Subcutaneous abdominal adipose tissue (tissue), 5 donors: ENCODE measurements around the gene FGF3.

Source experiments
- H3K27ac ChIP-seq: one replicate; pipeline ENCODE4 v1.7.0; 2013; ENCODE audit warnings: low read depth, mild to moderate bottlenecking, inconsistent platforms, low read length, moderate library complexity
- H3K27me3 ChIP-seq, 5 donors: one replicate each; pipeline ENCODE4 v1.7.0; 2013; ENCODE audit warnings: low read length in 5 of 5, inconsistent platforms in 1 of 5; ENCODE audit not compliant: control insufficient read depth in 5 of 5, insufficient read depth in 4 of 5
- H3K36me3 ChIP-seq, 5 donors: one replicate each; pipeline ENCODE4 v1.7.0; 2013; ENCODE audit warnings: low read length in 5 of 5; ENCODE audit not compliant: control insufficient read depth in 5 of 5, insufficient read depth in 5 of 5
- H3K4me1 ChIP-seq, 5 donors: one replicate each; pipeline ENCODE4 v1.7.0; 2013; ENCODE audit warnings: low read length in 5 of 5, mild to moderate bottlenecking in 3 of 5, moderate library complexity in 1 of 5; ENCODE audit not compliant: control insufficient read depth in 5 of 5, insufficient read depth in 5 of 5
- H3K4me3 ChIP-seq, 5 donors: one replicate each; pipeline ENCODE4 v1.7.0; 2013; ENCODE audit warnings: low read length in 5 of 5, low read depth in 1 of 5
- H3K9ac ChIP-seq, 5 donors: one replicate each; pipeline ENCODE4 v1.7.0; 2013; ENCODE audit warnings: low read length in 5 of 5, mild to moderate bottlenecking in 4 of 5, moderate library complexity in 3 of 5
- H3K9me3 ChIP-seq, 5 donors: one replicate each; pipeline ENCODE4 v1.7.0; 2013; ENCODE audit warnings: low read length in 5 of 5; ENCODE audit not compliant: control insufficient read depth in 5 of 5
- donor health status: healthy.
- donor health status: healthy.
- donor health status: healthy.
- donor health status: healthy.
- donor health status: healthy.

Gene FGF3

DNA sequence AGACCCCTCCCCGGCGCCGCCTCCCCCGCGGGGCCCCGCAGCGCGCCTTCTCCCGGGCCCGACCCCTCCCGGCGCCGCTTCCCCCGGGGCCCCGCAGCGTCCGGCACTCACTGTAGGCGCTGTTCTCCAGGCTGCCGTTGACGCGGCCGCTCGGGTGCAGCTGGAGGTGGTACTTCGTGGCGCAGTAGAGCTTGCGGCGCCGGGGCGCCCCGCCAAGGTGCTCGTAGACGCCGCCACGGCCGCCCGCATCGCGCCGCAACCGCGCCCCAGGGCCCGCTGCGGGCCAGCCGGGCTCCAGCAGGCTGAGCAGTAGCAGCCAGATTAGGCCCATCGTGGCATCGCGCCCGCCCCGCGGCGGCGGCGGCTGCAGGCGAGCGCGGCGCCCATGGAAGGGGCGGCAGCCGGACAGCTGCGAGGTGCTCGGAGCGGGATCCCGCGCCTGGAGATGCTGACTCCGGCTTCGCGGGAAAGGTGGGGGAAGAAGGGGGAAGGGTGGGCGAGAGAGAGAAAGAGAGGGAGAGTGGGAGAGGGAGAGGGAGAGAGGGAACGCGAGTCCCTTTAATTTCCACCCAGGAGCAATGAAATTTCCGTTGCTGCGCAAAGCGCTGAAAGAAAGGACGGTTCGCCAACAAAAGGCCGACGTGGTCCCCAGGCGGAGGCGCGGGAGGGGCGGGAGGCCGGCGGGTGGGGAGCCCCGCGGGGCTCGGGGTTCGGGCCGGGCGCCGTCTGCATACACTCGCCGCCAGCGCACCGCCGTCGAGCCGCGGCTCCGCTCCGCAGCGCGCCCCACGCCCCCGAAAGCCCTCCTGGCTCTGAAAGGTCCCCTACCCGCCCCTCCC is at the start of gene FGF3:
TSS of gene FGF3 (minus strand) at position 814 of the 839 bp plus-strand sequence. CDS start at position 331, 483 bp downstream.
- Histone ChIP-seq H3K27ac (no peak within 1 kb of the TSS), H3K36me3 (no peaks in the 10 kb centered on the region), H3K9ac (no peak within 1 kb of the TSS), H3K4me3 (no peak within 1 kb of the TSS), H3K27me3 (peaks cover 59 to 80% (median 62%) of the 10 kb centered on the region in 5 donors), H3K9me3 (no peaks in the 10 kb centered on the region), H3K4me1 (no peaks in the 10 kb centered on the region)

DNA sequence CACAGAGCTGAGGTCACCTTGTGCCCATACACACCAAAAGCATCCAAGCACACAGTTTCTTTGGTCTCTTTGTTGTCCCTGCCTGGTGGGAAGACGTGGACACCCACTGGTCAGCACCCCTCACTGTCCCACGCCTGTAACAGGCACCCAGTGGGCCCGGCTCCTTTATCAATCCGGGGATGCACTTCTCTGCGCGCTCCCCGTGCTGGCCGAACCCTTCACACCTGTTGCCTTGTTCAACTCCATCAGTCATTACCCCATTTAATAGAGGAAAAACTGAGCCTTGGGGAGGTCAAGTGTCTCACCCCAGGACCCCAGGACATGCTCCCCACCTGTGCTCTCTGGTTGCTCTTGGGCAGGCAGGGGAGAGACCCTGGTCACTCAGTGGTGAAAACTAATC is 49.7 kb upstream of the FGF3 start:
- Histone ChIP-seq H3K9me3 (no peaks in the 10 kb centered on the region), H3K4me3 (no peak overlapping the region), H3K9ac (no peak overlapping the region), H3K27me3 (peaks cover 11 to 43% (median 25%) of the 10 kb centered on the region in 5 donors), H3K36me3 (no peaks in the 10 kb centered on the region), H3K27ac (no peak overlapping the region), H3K4me1 (no peaks in the 10 kb centered on the region)

GRCh38 chr11:69868006-69868810 is 49.0 kb upstream of the FGF3 start:
- H3K36me3 ChIP-seq: no peaks in the 10 kb centered on the region
- no peaks in the 10 kb centered on the region for H3K9me3 ChIP-seq
- no peak overlapping the region for H3K4me3 ChIP-seq
- no peak overlapping the region for H3K27ac ChIP-seq
- no peaks in the 10 kb centered on the region for H3K4me1 ChIP-seq
- H3K9ac ChIP-seq: no peak overlapping the region
- peaks cover 11 to 50% (median 32%) of the 10 kb centered on the region in 5 donors for H3K27me3 ChIP-seq

- Histone ChIP-seq H3K9me3 (no peaks in the 10 kb centered on the region), H3K36me3 (no peaks in the 10 kb centered on the region), H3K27me3 (peaks cover 14 to 54% (median 40%) of the 10 kb centered on the region in 5 donors), H3K4me3 (no peak overlapping the region), H3K9ac (no peak overlapping the region), H3K4me1 (no peaks in the 10 kb centered on the region), H3K27ac (no peak overlapping the region)
Observed at GRCh38 chr11:69867076-69868005, 48.1 kb upstream of the FGF3 start.

GRCh38 chr11:69866648-69867047 is 47.4 kb upstream of the FGF3 start:
- peaks cover 14 to 54% (median 46%) of the 10 kb centered on the region in 5 donors for H3K27me3 ChIP-seq
- H3K27ac ChIP-seq: no peak overlapping the region
- H3K9ac ChIP-seq: no peak overlapping the region
- no peaks in the 10 kb centered on the region for H3K9me3 ChIP-seq
- H3K36me3 ChIP-seq: no peaks in the 10 kb centered on the region
- no peak overlapping the region for H3K4me3 ChIP-seq
- no peaks in the 10 kb centered on the region for H3K4me1 ChIP-seq

GRCh38 chr11:69865707-69866106 is 46.5 kb upstream of the FGF3 start:
- Histone ChIP-seq H3K9me3 (no peaks in the 10 kb centered on the region), H3K27me3 (peaks cover 14 to 54% (median 49%) of the 10 kb centered on the region in 5 donors), H3K36me3 (no peaks in the 10 kb centered on the region), H3K27ac (no peak overlapping the region), H3K4me3 (no peak overlapping the region), H3K9ac (no peak overlapping the region), H3K4me1 (no peaks in the 10 kb centered on the region)

- Histone ChIP-seq H3K27me3 (peaks cover 14 to 57% (median 49%) of the 10 kb centered on the region in 5 donors), H3K27ac (no peak overlapping the region), H3K9me3 (no peaks in the 10 kb centered on the region), H3K36me3 (no peaks in the 10 kb centered on the region), H3K4me1 (no peaks in the 10 kb centered on the region), H3K4me3 (no peak overlapping the region), H3K9ac (no peak overlapping the region)
Observed at GRCh38 chr11:69864686-69865661, 45.8 kb upstream of the FGF3 start.

DNA sequence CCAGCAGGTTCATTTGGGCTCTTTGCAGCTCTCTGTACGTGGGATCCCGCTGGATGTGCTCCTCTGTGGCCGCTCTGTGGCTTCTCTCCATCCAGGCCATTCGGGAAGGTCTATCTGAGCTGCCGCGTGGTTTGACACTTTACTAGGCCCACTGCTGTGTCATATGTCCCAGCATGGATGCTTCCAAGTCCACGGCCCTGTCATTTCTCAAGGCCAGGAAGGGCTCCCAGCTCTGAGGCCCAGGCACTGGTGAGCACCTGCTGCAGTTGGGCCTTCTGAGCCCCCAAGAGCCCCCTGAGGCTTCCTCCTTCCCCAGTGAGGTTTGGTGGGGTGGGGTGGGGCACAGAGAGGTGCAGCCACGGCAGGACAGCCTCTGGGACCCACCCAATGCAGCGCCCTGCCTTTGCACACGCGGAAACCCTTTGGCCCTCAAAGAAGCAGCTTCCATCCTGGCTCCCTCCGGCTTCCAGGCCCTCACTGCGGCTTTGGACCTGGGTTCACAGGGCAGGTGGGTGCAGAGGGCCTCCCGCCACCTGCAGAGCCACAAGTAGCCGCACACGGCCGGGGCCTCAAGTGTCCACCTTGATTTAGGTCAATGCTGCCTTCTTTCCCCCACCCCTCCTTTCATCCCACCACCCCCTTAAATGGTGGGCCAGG is 44.5 kb upstream of the FGF3 start:
- H3K27me3 ChIP-seq: peaks cover 9 to 55% (median 49%) of the 10 kb centered on the region in 5 donors
- no peak overlapping the region for H3K27ac ChIP-seq
- no peaks in the 10 kb centered on the region for H3K36me3 ChIP-seq
- H3K4me3 ChIP-seq: no peak overlapping the region
- H3K4me1 ChIP-seq: no peaks in the 10 kb centered on the region
- no peak overlapping the region for H3K9ac ChIP-seq
- H3K9me3 ChIP-seq: no peaks in the 10 kb centered on the region
